ENCODE data around the gene ATAD3A. TPM values are rescaled to one million over a fixed set of nuclear protein-coding genes. Genes with fewer than 3 reads are reported as not detected.
"Not testable (repeated sequence)": the region's sequence is repeated elsewhere in the genome, so short reads cannot be mapped to it uniquely, and the experiment has no call there.

Gene ATAD3A
- total RNA-seq, 2 donors from 2014 or later, result 30.0 to 32.8 TPM

DNA sequence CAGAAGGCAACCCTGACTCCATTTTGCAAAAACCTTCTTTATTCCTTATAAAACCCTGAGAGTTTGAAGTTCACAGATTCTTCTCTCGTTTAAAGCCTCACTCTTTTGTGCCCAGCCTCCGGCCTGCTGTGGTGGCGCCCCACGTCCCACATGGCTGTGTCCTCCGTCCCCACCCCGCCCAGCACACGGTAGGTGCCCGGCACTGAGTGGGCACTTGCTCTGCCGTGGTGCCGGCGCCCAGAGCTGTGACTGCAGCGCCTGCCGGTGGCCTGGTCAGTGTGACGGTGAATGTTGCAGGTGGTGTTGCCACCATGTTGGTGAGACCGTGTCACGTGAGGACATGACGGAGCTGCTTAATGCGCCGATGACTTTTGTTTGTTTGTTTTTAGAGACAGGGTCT is 9.4 kb downstream of the ATAD3A start:
- H3K4me1 ChIP-seq (replicated peaks), result no peaks in the 10 kb centered on the region
- no peaks in the 10 kb centered on the region for H3K27me3 ChIP-seq (replicated peaks; ENCODE audit: insufficient read depth)
- no peak overlapping the region for H3K4me3 ChIP-seq
- no peaks in the 10 kb centered on the region for H3K9me3 ChIP-seq
- no peak overlapping the region for H3K27ac ChIP-seq
- intact Hi-C loops (cut with DNase I), result no loop called here
- no peaks in the 10 kb centered on the region for H3K36me3 ChIP-seq
- no peak for DNase-seq (ENCODE audit: low spot score)
- TF ChIP-seq POLR2AphosphoS5 (IDR thresholded peaks at IDR 0.05) (no peak), POLR2A (IDR thresholded peaks at IDR 0.05) (no peak)
- TF ChIP-seq, protein P1, sequence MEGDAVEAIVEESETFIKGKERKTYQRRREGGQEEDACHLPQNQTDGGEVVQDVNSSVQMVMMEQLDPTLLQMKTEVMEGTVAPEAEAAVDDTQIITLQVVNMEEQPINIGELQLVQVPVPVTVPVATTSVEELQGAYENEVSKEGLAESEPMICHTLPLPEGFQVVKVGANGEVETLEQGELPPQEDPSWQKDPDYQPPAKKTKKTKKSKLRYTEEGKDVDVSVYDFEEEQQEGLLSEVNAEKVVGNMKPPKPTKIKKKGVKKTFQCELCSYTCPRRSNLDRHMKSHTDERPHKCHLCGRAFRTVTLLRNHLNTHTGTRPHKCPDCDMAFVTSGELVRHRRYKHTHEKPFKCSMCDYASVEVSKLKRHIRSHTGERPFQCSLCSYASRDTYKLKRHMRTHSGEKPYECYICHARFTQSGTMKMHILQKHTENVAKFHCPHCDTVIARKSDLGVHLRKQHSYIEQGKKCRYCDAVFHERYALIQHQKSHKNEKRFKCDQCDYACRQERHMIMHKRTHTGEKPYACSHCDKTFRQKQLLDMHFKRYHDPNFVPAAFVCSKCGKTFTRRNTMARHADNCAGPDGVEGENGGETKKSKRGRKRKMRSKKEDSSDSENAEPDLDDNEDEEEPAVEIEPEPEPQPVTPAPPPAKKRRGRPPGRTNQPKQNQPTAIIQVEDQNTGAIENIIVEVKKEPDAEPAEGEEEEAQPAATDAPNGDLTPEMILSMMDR (IDR thresholded peaks at IDR 0.05), result no peak
- 93% methylated on average over 19 of the region's 19 CpGs for WGBS

- H3K4me1 ChIP-seq (replicated peaks); intact Hi-C loops (cut with DNase I); H3K36me3 ChIP-seq; DNase-seq (ENCODE audit: low spot score); H3K27me3 ChIP-seq (replicated peaks; ENCODE audit: insufficient read depth); H3K27ac ChIP-seq; H3K4me3 ChIP-seq; H3K9me3 ChIP-seq: not testable (repeated sequence)
- WGBS, result 94% methylated on average over 30 of the region's 30 CpGs
Observed at GRCh38 chr1:1522536-1522935, 10.6 kb downstream of the ATAD3A start.

DNA sequence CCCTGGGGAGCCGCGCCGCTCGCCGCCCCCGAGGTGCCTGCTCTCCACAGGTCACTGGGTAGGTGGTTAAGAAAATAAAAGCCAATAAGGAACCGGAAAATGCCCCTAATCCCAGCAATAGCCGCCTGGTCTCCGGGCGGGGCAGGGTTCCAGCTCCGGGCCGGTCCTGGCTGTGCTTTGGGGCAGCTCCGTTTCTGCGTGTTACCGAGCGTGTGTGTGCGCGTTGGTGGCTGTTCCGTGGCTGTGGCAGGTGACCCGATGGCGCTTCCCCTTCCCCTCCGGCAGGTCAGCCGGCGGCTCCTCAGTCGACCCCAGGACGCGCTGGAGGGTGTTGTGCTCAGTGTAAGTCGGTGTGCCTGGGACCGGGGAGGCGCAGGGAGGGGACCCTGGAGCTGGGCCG is 11.3 kb downstream of the ATAD3A start:
- DNase-seq (ENCODE audit: low spot score); H3K4me1 ChIP-seq (replicated peaks); intact Hi-C loops (cut with DNase I); H3K27me3 ChIP-seq (replicated peaks; ENCODE audit: insufficient read depth); H3K9me3 ChIP-seq; H3K36me3 ChIP-seq; H3K27ac ChIP-seq; H3K4me3 ChIP-seq: not testable (repeated sequence)
- 93% methylated on average over 31 of the region's 31 CpGs for WGBS

DNA sequence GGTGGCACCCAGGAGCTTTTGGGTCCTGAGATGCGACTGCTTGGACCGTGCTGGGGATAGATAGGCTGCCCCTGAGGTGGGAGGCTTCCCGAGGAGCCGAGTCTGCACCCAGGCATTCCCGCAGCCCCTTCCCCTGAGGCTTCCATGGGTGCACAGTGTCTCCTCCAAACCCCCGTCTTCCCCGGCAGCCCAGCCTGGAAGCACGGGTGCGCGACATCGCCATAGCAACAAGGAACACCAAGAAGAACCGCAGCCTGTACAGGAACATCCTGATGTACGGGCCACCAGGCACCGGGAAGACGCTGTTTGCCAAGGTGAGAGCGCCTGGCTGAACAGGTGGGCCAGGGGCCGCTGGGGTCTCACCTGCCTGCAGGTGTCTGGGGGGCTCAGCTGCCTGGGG is 11.7 kb downstream of the ATAD3A start:
- H3K9me3 ChIP-seq; intact Hi-C loops (cut with DNase I); H3K27me3 ChIP-seq (replicated peaks; ENCODE audit: insufficient read depth); H3K36me3 ChIP-seq; H3K4me3 ChIP-seq; H3K4me1 ChIP-seq (replicated peaks); H3K27ac ChIP-seq; DNase-seq (ENCODE audit: low spot score): not testable (repeated sequence)
- 85% methylated on average over 17 of the region's 17 CpGs for WGBS

DNA sequence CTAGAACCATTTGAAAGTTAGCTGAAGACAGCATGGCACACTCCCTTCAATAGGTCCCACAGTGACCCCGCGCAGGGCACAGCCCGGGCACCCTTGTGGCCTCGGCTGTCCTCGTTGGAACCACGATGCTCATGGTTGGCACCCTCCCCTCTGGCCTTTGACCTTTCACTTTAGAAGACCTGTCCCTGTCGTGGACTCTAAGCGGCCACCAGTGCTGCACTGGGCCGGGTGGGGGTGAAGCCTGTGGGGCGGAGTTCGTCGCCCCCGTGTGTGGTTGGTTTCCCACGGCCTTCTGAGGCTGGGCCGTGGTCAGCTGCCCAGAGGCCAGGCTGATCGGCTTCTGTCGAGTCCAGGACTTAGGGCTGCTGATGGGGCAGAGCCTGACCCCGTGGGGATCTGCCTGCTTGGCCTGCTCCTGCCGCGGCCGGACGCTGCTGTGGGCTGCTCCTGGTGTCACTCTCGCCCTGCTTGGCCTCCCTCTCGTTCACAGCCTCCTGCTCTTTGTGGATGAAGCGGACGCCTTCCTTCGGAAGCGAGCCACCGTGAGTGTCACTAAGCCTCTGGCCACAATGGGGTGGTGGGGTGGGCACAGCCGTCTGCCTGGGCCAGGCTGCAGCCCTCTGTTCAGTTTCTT is 12.9 kb downstream of the ATAD3A start:
- H3K36me3 ChIP-seq, result not testable (repeated sequence)
- 91% methylated on average over 25 of the region's 30 CpGs for WGBS

DNA sequence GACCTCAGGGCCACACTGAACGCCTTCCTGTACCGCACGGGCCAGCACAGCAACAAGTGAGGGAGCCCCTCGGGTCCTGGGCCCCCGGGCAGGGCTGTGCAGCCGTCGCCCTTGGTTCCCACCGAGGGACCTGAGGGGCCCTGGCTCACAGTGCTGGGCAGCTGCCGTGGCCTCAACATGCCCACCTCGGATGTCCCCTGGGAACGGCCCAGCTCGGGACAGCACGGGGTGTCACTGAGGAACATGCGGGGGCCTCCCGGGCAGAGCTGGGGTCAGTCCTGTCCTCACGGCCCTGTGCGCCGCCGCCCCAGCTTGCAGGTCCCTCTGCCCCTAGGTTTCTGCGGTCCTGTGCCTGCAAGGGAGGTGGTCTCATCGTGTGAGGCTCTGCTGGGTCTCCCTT is 14.5 kb downstream of the ATAD3A start:
- DNase-seq (ENCODE audit: low spot score); H3K27ac ChIP-seq; H3K9me3 ChIP-seq; H3K4me3 ChIP-seq; H3K4me1 ChIP-seq (replicated peaks); H3K27me3 ChIP-seq (replicated peaks; ENCODE audit: insufficient read depth); H3K36me3 ChIP-seq; intact Hi-C loops (cut with DNase I): not testable (repeated sequence)
- 85% methylated on average over 11 of the region's 21 CpGs for WGBS

More for the DNA sequence above, 12.9 kb downstream of the ATAD3A start:
- H3K4me3 ChIP-seq; H3K27me3 ChIP-seq (replicated peaks; ENCODE audit: insufficient read depth); H3K4me1 ChIP-seq (replicated peaks); DNase-seq (ENCODE audit: low spot score); intact Hi-C loops (cut with DNase I); H3K27ac ChIP-seq; H3K9me3 ChIP-seq: not testable (repeated sequence)

GRCh38 chr1:1527092-1527816 is 15.3 kb downstream of the ATAD3A start:
- Histone ChIP-seq H3K4me1 (replicated peaks) (no peaks in the 10 kb centered on the region), H3K9me3 (no peaks in the 10 kb centered on the region), H3K36me3 (no peaks in the 10 kb centered on the region), H3K27me3 (replicated peaks; ENCODE audit: insufficient read depth) (no peaks in the 10 kb centered on the region), H3K4me3 (no peak overlapping the region), H3K27ac (no peak overlapping the region)
- intact Hi-C loops (cut with DNase I), result no loop called here
- no peak for DNase-seq (ENCODE audit: low spot score)
- 92% methylated on average over 31 of the region's 31 CpGs for WGBS
- TF ChIP-seq POLR2A (IDR thresholded peaks at IDR 0.05) (no peak), POLR2AphosphoS5 (IDR thresholded peaks at IDR 0.05) (no peak)
- TF ChIP-seq, protein P1 (IDR thresholded peaks at IDR 0.05), result no peak
